NCI-H82 treated with DMSO at 0.1 percent for 48 hours (cell line): ENCODE measurements around the gene TMEM217.
"Not testable (repeated sequence)": the region's sequence is repeated elsewhere in the genome, so short reads cannot be mapped to it uniquely, and the experiment has no call there.

ENCODE experiments used
- DNase-seq: peaks from one replicate; lab custom pipeline; 2025; ENCODE audit not compliant: unreplicated experiment; lab: John Stamatoyannopoulos, UW

Gene TMEM217

GRCh38 chr6:37187321-37188022 lies 70.5 kb downstream of the TMEM217 start:
- DNase-seq, result no peak

DNA sequence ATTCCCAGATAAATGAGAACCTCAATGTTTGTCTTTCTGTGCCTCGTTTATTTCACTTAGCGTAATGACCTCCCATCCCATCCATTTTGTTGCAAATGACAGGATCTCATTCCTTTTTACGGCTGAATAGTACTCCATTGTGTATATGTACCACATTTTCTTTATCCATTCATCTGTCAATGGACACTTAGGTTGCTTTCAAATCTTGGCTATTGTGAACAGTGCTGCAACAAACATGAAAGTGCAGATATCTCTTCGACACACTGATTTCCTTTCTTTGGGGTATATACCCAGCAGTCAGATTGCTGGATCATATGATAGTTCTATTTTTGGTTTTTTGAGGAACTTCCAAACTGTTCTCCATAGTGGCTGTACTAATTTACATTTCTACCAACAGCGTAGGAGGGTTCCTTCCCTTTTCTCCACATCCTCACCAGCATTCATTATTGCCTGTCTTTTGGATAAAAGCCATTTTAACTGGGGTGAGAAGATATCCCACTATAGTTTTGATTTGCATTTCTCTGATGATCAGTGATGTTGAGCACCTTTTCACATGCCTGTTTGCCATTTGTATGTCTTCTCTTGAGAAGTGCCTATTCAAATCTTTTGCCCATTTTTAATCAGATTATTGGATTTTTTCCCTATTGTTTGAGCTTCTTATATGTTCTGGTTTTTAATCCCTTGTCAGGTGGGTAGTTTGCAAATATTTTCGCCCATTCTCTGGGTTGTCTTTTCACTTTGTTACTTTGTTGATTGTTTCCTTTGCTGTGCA lies 71.8 kb downstream of the TMEM217 start:
- DNase-seq, result not testable (repeated sequence)

GRCh38 chr6:37182736-37183590 lies 75.0 kb downstream of the TMEM217 start:
- no peak for DNase-seq

DNA sequence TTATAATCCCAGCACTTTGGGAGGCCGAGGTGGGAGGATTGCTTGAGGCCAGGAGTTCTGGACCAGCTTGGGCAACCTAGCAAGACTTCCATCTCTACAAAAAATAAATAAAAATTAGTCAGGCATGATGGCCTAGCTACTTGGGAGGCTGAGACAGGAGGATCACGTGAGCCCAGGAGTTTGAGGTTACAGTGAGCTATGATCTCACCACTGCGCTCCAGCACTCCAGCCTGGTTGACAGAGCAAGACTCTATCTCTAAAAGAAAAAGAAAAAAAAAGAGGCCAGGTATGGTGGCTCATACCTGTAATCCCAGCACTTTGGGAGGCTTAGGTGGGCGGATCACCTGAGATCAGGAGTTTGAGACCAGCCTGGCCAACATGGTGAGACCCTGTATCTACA lies 77.3 kb downstream of the TMEM217 start:
- DNase-seq, result not testable (repeated sequence)

GRCh38 chr6:37180075-37180474 lies 77.9 kb downstream of the TMEM217 start:
- DNase-seq, result no peak

DNA sequence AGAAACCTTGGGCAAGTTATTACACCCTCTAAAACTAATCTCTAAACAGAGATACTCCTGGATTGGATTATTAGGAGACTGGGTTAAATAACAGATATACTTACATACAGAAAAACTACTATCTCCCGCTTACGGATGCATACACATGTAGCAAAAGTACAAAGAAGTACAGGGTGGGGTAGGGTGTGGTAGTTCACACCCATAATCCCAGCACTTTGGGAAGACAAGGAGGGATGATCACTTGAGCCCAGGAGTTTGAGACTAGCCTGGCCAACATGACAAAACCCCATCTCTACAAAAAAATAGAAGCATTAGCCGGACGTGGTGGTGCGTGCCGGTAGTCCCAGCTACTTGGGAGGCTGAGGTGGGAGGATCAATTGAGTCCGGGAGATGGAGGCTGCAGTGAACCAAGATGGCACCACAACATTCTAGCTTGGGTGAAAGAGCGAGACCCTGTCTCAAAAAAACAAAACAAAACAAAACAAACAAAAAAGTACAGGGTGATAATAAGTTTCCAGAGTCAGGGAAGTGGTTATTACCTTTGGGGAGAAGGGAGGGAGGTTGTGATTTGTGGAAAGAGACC lies 79.9 kb downstream of the TMEM217 start:
- DNase-seq, result no peak

DNA sequence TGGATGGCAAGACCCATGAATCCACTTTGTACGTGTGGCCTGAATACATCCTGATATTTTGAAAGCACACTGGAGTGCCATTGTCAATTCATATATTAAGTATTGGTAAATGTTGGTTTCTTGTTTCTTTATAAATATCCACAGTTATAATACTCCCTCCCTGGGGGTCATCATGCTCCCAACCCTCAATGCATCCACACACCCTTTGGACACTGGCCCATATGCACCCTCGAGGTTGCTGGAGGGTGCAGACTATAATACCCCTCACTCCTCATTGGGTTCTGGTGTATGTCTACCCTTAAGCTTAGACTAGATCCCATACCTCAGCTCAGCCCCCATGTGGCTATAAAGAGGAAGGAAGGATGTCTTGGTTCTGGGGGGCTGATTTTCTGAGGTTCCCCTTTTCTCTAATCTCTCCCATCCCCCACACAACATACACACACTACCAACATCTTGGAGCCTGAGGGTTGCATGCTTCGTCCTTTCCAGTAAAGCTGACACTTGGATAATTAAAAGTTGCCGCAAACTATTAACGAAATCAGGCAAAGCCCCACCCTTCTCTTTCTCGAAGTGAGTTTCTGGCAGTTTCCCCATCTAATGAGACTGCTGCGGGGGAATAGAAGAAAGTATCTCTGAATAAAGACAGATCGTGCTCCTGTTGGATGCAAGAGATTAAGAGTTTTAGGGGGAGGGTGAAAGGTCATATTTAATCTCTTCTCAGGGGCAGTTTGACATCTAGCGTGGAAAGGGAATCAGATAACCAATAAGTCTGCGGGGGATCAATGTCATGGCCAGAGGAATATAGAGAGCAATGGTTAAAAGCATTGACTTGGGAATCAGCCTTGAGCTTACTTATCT lies 80.6 kb downstream of the TMEM217 start:
- DNase-seq, result no peak

- DNase-seq, result peak; percentile 62
Measured at GRCh38 chr6:37176268-37177076, 81.5 kb downstream of the TMEM217 start.

GRCh38 chr6:37175332-37176267 lies 82.3 kb downstream of the TMEM217 start:
- no peak for DNase-seq

DNA sequence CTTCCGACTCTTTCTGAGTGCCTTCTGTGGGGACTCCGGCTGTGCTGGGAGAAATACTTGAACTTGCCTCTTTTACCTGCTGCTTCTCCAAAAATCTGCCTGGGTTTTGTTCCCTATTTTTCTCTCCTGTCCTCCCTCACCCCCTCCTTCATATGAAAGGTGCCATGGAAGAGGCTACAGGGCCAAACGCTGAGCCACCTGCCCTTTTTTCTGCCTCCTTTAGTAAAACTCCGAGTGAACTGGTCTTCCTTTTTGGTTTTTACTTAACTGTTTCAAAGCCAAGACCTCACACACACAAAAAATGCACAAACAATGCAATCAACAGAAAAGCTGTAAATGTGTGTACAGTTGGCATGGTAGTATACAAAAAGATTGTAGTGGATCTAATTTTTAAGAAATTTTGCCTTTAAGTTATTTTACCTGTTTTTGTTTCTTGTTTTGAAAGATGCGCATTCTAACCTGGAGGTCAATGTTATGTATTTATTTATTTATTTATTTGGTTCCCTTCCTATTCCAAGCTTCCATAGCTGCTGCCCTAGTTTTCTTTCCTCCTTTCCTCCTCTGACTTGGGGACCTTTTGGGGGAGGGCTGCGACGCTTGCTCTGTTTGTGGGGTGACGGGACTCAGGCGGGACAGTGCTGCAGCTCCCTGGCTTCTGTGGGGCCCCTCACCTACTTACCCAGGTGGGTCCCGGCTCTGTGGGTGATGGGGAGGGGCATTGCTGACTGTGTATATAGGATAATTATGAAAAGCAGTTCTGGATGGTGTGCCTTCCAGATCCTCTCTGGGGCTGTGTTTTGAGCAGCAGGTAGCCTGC lies 83.2 kb downstream of the TMEM217 start:
- DNase-seq, result no peak

GRCh38 chr6:37174196-37174514 lies 83.8 kb downstream of the TMEM217 start:
- DNase-seq, result no peak

- no peak for DNase-seq
Measured at GRCh38 chr6:37173493-37174195, 84.3 kb downstream of the TMEM217 start.

DNA sequence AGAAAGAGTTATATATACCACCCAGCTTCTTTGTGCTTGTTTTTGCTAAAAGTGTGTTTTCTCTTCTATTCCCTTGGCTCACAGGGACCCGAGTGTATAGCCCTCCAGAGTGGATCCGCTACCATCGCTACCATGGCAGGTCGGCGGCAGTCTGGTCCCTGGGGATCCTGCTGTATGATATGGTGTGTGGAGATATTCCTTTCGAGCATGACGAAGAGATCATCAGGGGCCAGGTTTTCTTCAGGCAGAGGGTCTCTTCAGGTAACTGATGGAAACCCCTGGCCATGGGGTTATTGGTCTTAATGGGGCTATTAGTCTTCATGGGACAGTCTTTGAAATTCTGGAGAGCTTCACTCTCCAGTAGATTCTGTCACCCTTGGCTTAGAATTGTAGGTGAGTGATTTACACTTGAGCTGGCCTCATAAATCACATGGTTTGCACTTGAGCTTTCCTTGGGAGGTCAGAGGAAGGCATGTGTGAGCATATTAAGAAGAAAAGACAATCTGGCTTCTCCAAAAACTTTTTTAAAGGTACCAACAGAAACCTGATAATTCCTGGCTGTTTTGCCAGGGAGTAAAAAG lies 84.9 kb downstream of the TMEM217 start:
- DNase-seq, result no peak

GRCh38 chr6:37171970-37172812 lies 85.8 kb downstream of the TMEM217 start:
- DNase-seq, result peak; percentile 71

GRCh38 chr6:37171201-37171969 lies 86.6 kb downstream of the TMEM217 start:
- no peak for DNase-seq
